Measurements from ENCODE around the gene VASP.

The VASP gene

GRCh38 chr19:45547965-45548609, 40.8 kb downstream of the VASP start:
- H3K27ac Mint-ChIP-seq: no peak overlapping the region
- H3K9me3 Mint-ChIP-seq: no peaks in the 10 kb centered on the region
- intact Hi-C loops (cut with micrococcal nuclease): no loop called here
- H3K27me3 Mint-ChIP-seq: peaks cover 2% of the 10 kb centered on the region
- H3K36me3 Mint-ChIP-seq (ENCODE audit: low read depth): peaks cover 26% of the 10 kb centered on the region
- peaks cover 40% of the 10 kb centered on the region for H3K4me1 Mint-ChIP-seq (ENCODE audit: low read depth)
- no peak overlapping the region for H3K4me3 Mint-ChIP-seq

GRCh38 chr19:45553464-45553863, 46.2 kb downstream of the VASP start:
- Mint-ChIP-seq H3K9me3 (no peaks in the 10 kb centered on the region), H3K4me1 (ENCODE audit: low read depth) (peaks cover 31% of the 10 kb centered on the region), H3K36me3 (ENCODE audit: low read depth) (peaks cover 46% of the 10 kb centered on the region), H3K27me3 (peaks cover 2% of the 10 kb centered on the region), H3K27ac (no peak overlapping the region), H3K4me3 (no peak overlapping the region)
- intact Hi-C loops (cut with micrococcal nuclease): no loop called here

- Mint-ChIP-seq H3K4me3 (no peak overlapping the region), H3K36me3 (ENCODE audit: low read depth) (peaks cover 46% of the 10 kb centered on the region), H3K27ac (no peak overlapping the region), H3K4me1 (ENCODE audit: low read depth) (peaks cover 30% of the 10 kb centered on the region), H3K9me3 (no peaks in the 10 kb centered on the region), H3K27me3 (peaks cover 2% of the 10 kb centered on the region)
- intact Hi-C loops (cut with micrococcal nuclease): no loop called here
Observed at GRCh38 chr19:45554481-45554880, 47.2 kb downstream of the VASP start.

- H3K36me3 Mint-ChIP-seq (ENCODE audit: low read depth): peaks cover 44% of the 10 kb centered on the region
Observed at GRCh38 chr19:45556835-45557234, 49.6 kb downstream of the VASP start.

GRCh38 chr19:45558399-45558878, 51.2 kb downstream of the VASP start:
- Mint-ChIP-seq H3K4me1 (ENCODE audit: low read depth) (peaks cover 8% of the 10 kb centered on the region), H3K36me3 (ENCODE audit: low read depth) (peaks cover 29% of the 10 kb centered on the region), H3K27ac (no peak overlapping the region), H3K27me3 (no peaks in the 10 kb centered on the region), H3K9me3 (no peaks in the 10 kb centered on the region), H3K4me3 (no peak overlapping the region)
- intact Hi-C loops (cut with micrococcal nuclease): loop anchor here (1.0 to 5.0 kb wide), 2 partner anchors 36 to 65 kb away; no protein-coding TSS in a partner anchor

More at GRCh38 chr19:45556835-45557234, 49.6 kb downstream of the VASP start:
- Mint-ChIP-seq H3K4me3 (no peak overlapping the region), H3K9me3 (no peaks in the 10 kb centered on the region), H3K27ac (no peak overlapping the region), H3K27me3 (no peaks in the 10 kb centered on the region), H3K4me1 (ENCODE audit: low read depth) (peaks cover 8% of the 10 kb centered on the region)
- intact Hi-C loops (cut with micrococcal nuclease): loop anchor here (5.0 kb wide), 1 partner anchor 35 kb away; no protein-coding TSS in a partner anchor

- Mint-ChIP-seq H3K36me3 (ENCODE audit: low read depth) (peaks cover 23% of the 10 kb centered on the region), H3K4me3 (no peak overlapping the region), H3K27ac (no peak overlapping the region), H3K4me1 (ENCODE audit: low read depth) (peaks cover 8% of the 10 kb centered on the region), H3K9me3 (no peaks in the 10 kb centered on the region), H3K27me3 (no peaks in the 10 kb centered on the region)
- intact Hi-C loops (cut with micrococcal nuclease): no loop called here
Observed at GRCh38 chr19:45560038-45560437, 52.8 kb downstream of the VASP start.

GRCh38 chr19:45560686-45561085, 53.4 kb downstream of the VASP start:
- peaks cover 23% of the 10 kb centered on the region for H3K36me3 Mint-ChIP-seq (ENCODE audit: low read depth)
- H3K4me3 Mint-ChIP-seq: no peak overlapping the region
- intact Hi-C loops (cut with micrococcal nuclease): no loop called here
- no peaks in the 10 kb centered on the region for H3K27me3 Mint-ChIP-seq
- H3K9me3 Mint-ChIP-seq: no peaks in the 10 kb centered on the region
- no peak overlapping the region for H3K27ac Mint-ChIP-seq
- H3K4me1 Mint-ChIP-seq (ENCODE audit: low read depth): peaks cover 8% of the 10 kb centered on the region

- Mint-ChIP-seq H3K36me3 (ENCODE audit: low read depth) (peaks cover 19% of the 10 kb centered on the region), H3K4me1 (ENCODE audit: low read depth) (no peaks in the 10 kb centered on the region), H3K9me3 (no peaks in the 10 kb centered on the region), H3K4me3 (no peak overlapping the region), H3K27ac (no peak overlapping the region), H3K27me3 (no peaks in the 10 kb centered on the region)
- intact Hi-C loops (cut with micrococcal nuclease): no loop called here
Observed at GRCh38 chr19:45564131-45564780, 57.0 kb downstream of the VASP start.

GRCh38 chr19:45567609-45568008, 60.3 kb downstream of the VASP start:
- H3K27me3 Mint-ChIP-seq: no peaks in the 10 kb centered on the region
- no peaks in the 10 kb centered on the region for H3K9me3 Mint-ChIP-seq
- H3K36me3 Mint-ChIP-seq (ENCODE audit: low read depth): peaks cover 14% of the 10 kb centered on the region

GRCh38 chr19:45568732-45569131, 61.5 kb downstream of the VASP start:
- Mint-ChIP-seq H3K27me3 (no peaks in the 10 kb centered on the region), H3K36me3 (ENCODE audit: low read depth) (peaks cover 23% of the 10 kb centered on the region), H3K27ac (no peak overlapping the region), H3K4me3 (no peak overlapping the region), H3K9me3 (no peaks in the 10 kb centered on the region), H3K4me1 (ENCODE audit: low read depth) (peaks cover 5% of the 10 kb centered on the region)
- intact Hi-C loops (cut with micrococcal nuclease): no loop called here

More at GRCh38 chr19:45567609-45568008, 60.3 kb downstream of the VASP start:
- H3K4me3 Mint-ChIP-seq: no peak overlapping the region
- intact Hi-C loops (cut with micrococcal nuclease): no loop called here
- peaks cover 5% of the 10 kb centered on the region for H3K4me1 Mint-ChIP-seq (ENCODE audit: low read depth)
- H3K27ac Mint-ChIP-seq: no peak overlapping the region

- intact Hi-C loops (cut with micrococcal nuclease): no loop called here
- no peaks in the 10 kb centered on the region for H3K27me3 Mint-ChIP-seq
- no peak overlapping the region for H3K27ac Mint-ChIP-seq
- peaks cover 5% of the 10 kb centered on the region for H3K4me1 Mint-ChIP-seq (ENCODE audit: low read depth)
- no peaks in the 10 kb centered on the region for H3K9me3 Mint-ChIP-seq
- peaks cover 24% of the 10 kb centered on the region for H3K36me3 Mint-ChIP-seq (ENCODE audit: low read depth)
- H3K4me3 Mint-ChIP-seq: no peak overlapping the region
Observed at GRCh38 chr19:45569619-45570421, 62.5 kb downstream of the VASP start.

GRCh38 chr19:45571457-45572220, 64.4 kb downstream of the VASP start:
- intact Hi-C loops (cut with micrococcal nuclease): no loop called here
- H3K4me1 Mint-ChIP-seq (ENCODE audit: low read depth): peaks cover 5% of the 10 kb centered on the region

GRCh38 chr19:45574526-45574925, 67.2 kb downstream of the VASP start:
- intact Hi-C loops (cut with micrococcal nuclease): no loop called here
- Mint-ChIP-seq H3K4me3 (no peak overlapping the region), H3K27me3 (no peaks in the 10 kb centered on the region), H3K4me1 (ENCODE audit: low read depth) (peaks cover 17% of the 10 kb centered on the region), H3K36me3 (ENCODE audit: low read depth) (peaks cover 22% of the 10 kb centered on the region), H3K27ac (no peak overlapping the region), H3K9me3 (no peaks in the 10 kb centered on the region)

More at GRCh38 chr19:45571457-45572220, 64.4 kb downstream of the VASP start:
- no peak overlapping the region for H3K4me3 Mint-ChIP-seq
- no peaks in the 10 kb centered on the region for H3K9me3 Mint-ChIP-seq
- peaks cover 29% of the 10 kb centered on the region for H3K36me3 Mint-ChIP-seq (ENCODE audit: low read depth)
- H3K27ac Mint-ChIP-seq: no peak overlapping the region
- H3K27me3 Mint-ChIP-seq: no peaks in the 10 kb centered on the region
